H1 (cell line): Measurements from ENCODE around the gene POLR3G. TPM values are rescaled to one million over a fixed set of nuclear protein-coding genes. Genes with fewer than 3 reads are reported as not detected.

Source experiments
- CTCF ChIA-PET: fragments of 300-600 bp; sonication (Branson Sonifier 250); formaldehyde crosslinking; loops from one replicate; lab custom pipeline; 2021; ENCODE audit not compliant: partially characterized antibody; lab: Charles Lee
- POLR2A ChIA-PET: fragments of 300-600 bp; sonication (Branson Sonifier 250); formaldehyde crosslinking; loops from one replicate; lab custom pipeline; 2021; ENCODE audit warnings: inconsistent platforms; ENCODE audit not compliant: partially characterized antibody; lab: Charles Lee
- DNase-seq, 2 experiments: peaks; one replicate each; pipeline versions ENCODE4 v3.0.0 to v3.0.0-alpha.2; 2010 to 2022; ENCODE audit warnings: low spot score in 2 of 2, low read depth in 1 of 2, mixed read lengths in 1 of 2
- FAIRE-seq: peaks from 2 replicates; lab custom pipeline; 2011; peaks lifted over from hg19 to GRCh38; lab: Jason Lieb, UNC
- H2AFZ ChIP-seq: 2 replicates; pipeline ENCODE4 v1.8.1; 2012; ENCODE audit warnings: low read length, inconsistent platforms
- H2AK5ac ChIP-seq: 2 replicates; pipeline ENCODE4 v1.6.1; 2013; ENCODE audit warnings: low read depth, low read length
- H2BK120ac ChIP-seq: replicated peaks from 2 replicates; pipeline ENCODE3; 2013; ENCODE audit warnings: low read depth, low read length, inconsistent platforms
- H2BK12ac ChIP-seq: 2 replicates; pipeline ENCODE4 v1.6.1; 2013; ENCODE audit warnings: low read depth, low read length
- H2BK15ac ChIP-seq: 2 replicates; pipeline ENCODE4 v1.6.1; 2013; ENCODE audit warnings: low read length
- H2BK20ac ChIP-seq: 2 replicates; pipeline ENCODE4 v1.6.1; 2013; ENCODE audit warnings: low read length
- H2BK5ac ChIP-seq: 2 replicates; pipeline ENCODE4 v1.6.1; 2013; ENCODE audit warnings: low read depth, low read length
- H3K14ac ChIP-seq: 2 replicates; pipeline ENCODE4 v1.6.1; 2013; ENCODE audit warnings: inconsistent platforms; ENCODE audit not compliant: insufficient read length
- H3K18ac ChIP-seq: 2 replicates; pipeline ENCODE4 v1.6.1; 2013; ENCODE audit warnings: low read length; ENCODE audit errors: extremely low read depth
- H3K23ac ChIP-seq: 2 replicates; pipeline ENCODE4 v1.6.1; 2013; ENCODE audit warnings: inconsistent platforms; ENCODE audit not compliant: insufficient read length
- H3K23me2 ChIP-seq: 2 replicates; pipeline ENCODE4 v1.6.1; 2013; ENCODE audit warnings: low read depth, low read length
- H3K27ac ChIP-seq: 2 replicates; pipeline ENCODE4 v1.6.1; 2011; ENCODE audit warnings: low read depth, low read length, inconsistent platforms
- H3K27me3 ChIP-seq, 4 experiments: replicated peaks in 1 of 4; 1 replicate in 1 of 4; 2 replicates in 3 of 4; pipeline versions ENCODE4 v1.6.1 to v1.8.1; 2011 to 2013; ENCODE audit warnings: low read length in 3 of 4, mild to moderate bottlenecking in 3 of 4, inconsistent platforms in 2 of 4, mixed read lengths in 2 of 4, moderate library complexity in 1 of 4; ENCODE audit not compliant: control insufficient read depth in 3 of 4, insufficient read depth in 3 of 4; ENCODE audit errors: extremely low read depth in 1 of 4
- H3K36me3 ChIP-seq, 4 experiments: 2 replicates each; pipeline versions ENCODE4 v1.6.1 to v1.8.1; 2011 to 2013; ENCODE audit warnings: mild to moderate bottlenecking in 4 of 4, low read length in 3 of 4, moderate library complexity in 2 of 4, control low read depth in 1 of 4, inconsistent platforms in 1 of 4; ENCODE audit not compliant: insufficient read depth in 4 of 4, control insufficient read depth in 2 of 4
- H3K4ac ChIP-seq: replicated peaks from 2 replicates; pipeline ENCODE3; 2013; ENCODE audit warnings: low read length, low read depth, mixed read lengths, inconsistent platforms; ENCODE audit not compliant: insufficient read length
- H3K4me1 ChIP-seq, 4 experiments: replicated peaks in 1 of 4; 1 replicate in 1 of 4; 2 replicates in 3 of 4; pipeline versions ENCODE4 v1.6.1 to v1.8.1; 2011 to 2013; ENCODE audit warnings: low read length in 3 of 4, inconsistent platforms in 2 of 4, mixed read lengths in 1 of 4; ENCODE audit not compliant: insufficient read depth in 4 of 4, control insufficient read depth in 3 of 4
- H3K4me2 ChIP-seq, 2 experiments: 2 replicates each; pipeline versions ENCODE4 v1.6.1 to v1.8.1; 2011 to 2013; ENCODE audit warnings: low read depth in 2 of 2, low read length in 2 of 2, control low read depth in 1 of 2, inconsistent platforms in 1 of 2, mild to moderate bottlenecking in 1 of 2; ENCODE audit not compliant: insufficient read depth in 1 of 2
- H3K4me3 ChIP-seq, 4 experiments: fragments of 200-600, 300-600 bp in 1 of 4; sonication (generic), shearing (Covaris generic), sonication (Bioruptor Twin) in 1 of 4; 2 replicates each; pipeline versions ENCODE4 v1.5.1 to v1.8.1; 2011 to 2016; ENCODE audit warnings: low read length in 4 of 4, low read depth in 3 of 4, control low read depth in 2 of 4, inconsistent platforms in 2 of 4, mild to moderate bottlenecking in 2 of 4, mixed read lengths in 1 of 4, moderate library complexity in 1 of 4; ENCODE audit not compliant: insufficient read depth in 2 of 4; ENCODE audit errors: extremely low read depth in 1 of 4
- H3K56ac ChIP-seq: replicated peaks from 2 replicates; pipeline ENCODE3; 2013; ENCODE audit warnings: low read depth, mild to moderate bottlenecking, mixed read lengths, low read length, inconsistent platforms; ENCODE audit not compliant: insufficient read length
- H3K79me1 ChIP-seq: 2 replicates; pipeline ENCODE4 v1.6.1; 2013; ENCODE audit warnings: low read depth, low read length, control low read depth
- H3K79me2 ChIP-seq, 2 experiments: 2 replicates each; pipeline versions ENCODE4 v1.6.1 to v1.8.1; 2012 to 2013; ENCODE audit warnings: low read length in 2 of 2, mild to moderate bottlenecking in 2 of 2, inconsistent platforms in 1 of 2; ENCODE audit not compliant: insufficient read depth in 2 of 2, control insufficient read depth in 1 of 2
- H3K9ac ChIP-seq, 4 experiments: replicated peaks in 1 of 4; 1 replicate in 1 of 4; 2 replicates in 3 of 4; pipeline versions ENCODE4 v1.6.1 to v1.8.1; 2011 to 2013; ENCODE audit warnings: low read depth in 3 of 4, low read length in 3 of 4, control low read depth in 2 of 4, mild to moderate bottlenecking in 2 of 4, moderate library complexity in 2 of 4, inconsistent platforms in 1 of 4; ENCODE audit errors: extremely low read depth in 1 of 4
- H3K9me3 ChIP-seq, 2 experiments: 2 replicates each; pipeline versions ENCODE4 v1.6.1 to v1.8.1; 2012 to 2013; ENCODE audit warnings: mild to moderate bottlenecking in 2 of 2, moderate library complexity in 2 of 2, control low read depth in 1 of 2, inconsistent platforms in 1 of 2, low read depth in 1 of 2, low read length in 1 of 2, mixed read lengths in 1 of 2; ENCODE audit not compliant: insufficient read depth in 2 of 2
- H4K20me1 ChIP-seq, 2 experiments: replicated peaks in 1 of 2; 2 replicates each; pipeline versions ENCODE3 to v1.8.1; 2011 to 2013; ENCODE audit warnings: inconsistent platforms in 2 of 2, low read length in 2 of 2, mild to moderate bottlenecking in 1 of 2; ENCODE audit not compliant: insufficient read depth in 2 of 2, control insufficient read depth in 1 of 2
- H4K5ac ChIP-seq: 2 replicates; pipeline ENCODE4 v1.6.1; 2013; ENCODE audit warnings: low read length, low read depth, mixed read lengths, inconsistent platforms; ENCODE audit not compliant: insufficient read length
- H4K8ac ChIP-seq: 2 replicates; pipeline ENCODE4 v1.8.0; 2013; ENCODE audit warnings: mild to moderate bottlenecking, moderate library complexity, low read length, inconsistent platforms; ENCODE audit not compliant: insufficient read depth; ENCODE audit errors: extremely low read depth
- H4K91ac ChIP-seq: replicated peaks from 2 replicates; pipeline ENCODE3; 2013; ENCODE audit warnings: low read length, mixed read lengths, inconsistent platforms; ENCODE audit not compliant: insufficient read length
- ATF3 ChIP-seq: IDR thresholded peaks from 2 replicates; pipeline ENCODE4 v1.6.1; 2011; ENCODE audit warnings: low read depth, mild to moderate bottlenecking, low read length; ENCODE audit not compliant: insufficient read depth
- BCL11A ChIP-seq, 2 experiments: IDR thresholded peaks; one replicate each; pipeline ENCODE4 v1.6.1; 2011; ENCODE audit warnings: low read depth in 2 of 2, low read length in 2 of 2, mild to moderate bottlenecking in 2 of 2
- BRCA1 ChIP-seq: IDR thresholded peaks from 2 replicates; pipeline ENCODE4 v1.6.1; 2012; ENCODE audit warnings: low read depth, low read length, improper control_type of control experiment
- CHD2 ChIP-seq: IDR thresholded peaks from 2 replicates; pipeline ENCODE4 v1.6.1; 2012; ENCODE audit warnings: low read length, improper control_type of control experiment
- EGR1 ChIP-seq: IDR thresholded peaks from 2 replicates; pipeline ENCODE4 v1.6.1; 2011; ENCODE audit warnings: low read depth, low read length, borderline replicate concordance
- FOSL1 ChIP-seq: IDR thresholded peaks from 2 replicates; pipeline ENCODE4 v1.6.1; 2011; ENCODE audit warnings: mild to moderate bottlenecking, low read depth, low read length, moderate library complexity; ENCODE audit not compliant: insufficient read depth
- KDM4A ChIP-seq: IDR thresholded peaks from one replicate; pipeline ENCODE4 v1.7.1; 2012; ENCODE audit warnings: low read depth, mild to moderate bottlenecking, moderate library complexity, low read length, inconsistent platforms; ENCODE audit not compliant: severe bottlenecking
- POLR2A ChIP-seq, 2 experiments: IDR thresholded peaks; 1 replicate in 1 of 2; 2 replicates in 1 of 2; pipeline ENCODE4 v1.6.1; 2011; ENCODE audit warnings: low read depth in 2 of 2, low read length in 2 of 2, mild to moderate bottlenecking in 2 of 2; ENCODE audit errors: control extremely low read depth in 1 of 2
- TAF7 ChIP-seq: optimal IDR thresholded peaks from 2 replicates; pipeline ENCODE3; 2011; ENCODE audit warnings: low read depth, mild to moderate bottlenecking, inconsistent platforms, low read length, moderate library complexity, borderline replicate concordance
- TEAD4 ChIP-seq: IDR thresholded peaks from 2 replicates; pipeline ENCODE4 v1.6.1; 2012; ENCODE audit warnings: low read depth, low read length, inconsistent platforms, mixed read lengths
- USF2 ChIP-seq: IDR thresholded peaks from 2 replicates; pipeline ENCODE4 v1.6.1; 2011; ENCODE audit warnings: low read length, improper control_type of control experiment
- WGBS, 2 experiments: shearing (Covaris generic) in 1 of 2; methylation state at CpG; one replicate each; pipeline versions ENCODE4 v1.1.6 to v1.1.7; 2013 to 2015; ENCODE audit warnings: low lambda C conversion rate in 2 of 2, mixed read lengths in 2 of 2, inconsistent platforms in 1 of 2, low coverage in 1 of 2, missing lambda C conversion rate in 1 of 2; ENCODE audit not compliant: insufficient replicate concordance in 2 of 2, insufficient coverage in 1 of 2, insufficient read length in 1 of 2; ENCODE audit errors: extremely low coverage in 1 of 2, missing lambda C conversion rate in 1 of 2; 5-methylcytosine and 5-hydroxymethylcytosine counted together
- polyA plus RNA-seq, 7 experiments: library from polyadenylated mRNA; depleted of rRNA in 3 of 7; stranded (reverse) in 5 of 7; unstranded in 2 of 7; fragments of >200 nt in 5 of 7; fragments of 200-250 nt in 2 of 7; gene quantifications; 1 replicate in 5 of 7; 2 replicates in 1 of 7; 4 replicates in 1 of 7; pipeline versions ENCODE4 v1.2.1 to v1.2.3, GENCODE V29; 2011 to 2013; ENCODE audit warnings: missing spikeins in 2 of 7, mixed read lengths in 2 of 7
- total RNA-seq: library from RNA; stranded (reverse); fragmentation: NEBNext Ultra II Directional; extraction: Animal tissue kit (Norgen Biotek cat#: 25700); gene quantifications from 2 replicates; pipeline ENCODE4 v1.2.1, GENCODE V29; 2021

Gene POLR3G
- total and polyA plus RNA-seq, 2 of the 8 experiments (the other 6 are each of a cell fraction or from before 2014, with no cell fraction given) = 119 to 179 TPM

- Histone ChIP-seq H3K4me2 (peak overlapping the region; percentile 90 to 92), H3K4me3 (peak overlapping the region in 3 of 4 experiments; percentile 0 to 91 (median 14); a peak in 5 of 8 replicates), H4K8ac (no peak overlapping the region), H3K18ac (peak overlapping the region; percentile 40; the same call in 1 of the 2 replicates), H2AFZ (no peak overlapping the region), H3K36me3 (peaks cover 0 to 15% (median 5%) of the 10 kb centered on the region in 4 experiments; a peak in 3 of 8 replicates), H2BK20ac (no peak overlapping the region; the same call in 1 of the 2 replicates), H2BK15ac (no peak overlapping the region), H3K56ac (no peak overlapping the region), H3K79me1 (no peaks in the 10 kb centered on the region; the same call in 1 of the 2 replicates), H3K27ac (peak overlapping the region; percentile 63; the same call in 1 of the 2 replicates), H3K4ac (peak overlapping the region; percentile 55), H3K79me2 (peaks cover 9 to 70% of the 10 kb centered on the region in 2 experiments; a peak in 3 of 4 replicates), H3K23me2 (peaks cover 24% of the 10 kb centered on the region), H4K91ac (peak overlapping the region; percentile 9), H2BK12ac (no peak overlapping the region), H3K9ac (no peak overlapping the region; a peak in 2 of 7 replicates), H4K5ac (no peak overlapping the region), H2AK5ac (no peak overlapping the region), H3K27me3 (no peaks in the 10 kb centered on the region), H3K14ac (no peak overlapping the region), H3K9me3 (no peaks in the 10 kb centered on the region), H2BK120ac (peak overlapping the region; percentile 2), H3K23ac (no peak overlapping the region), H3K4me1 (peaks cover 5 to 26% (median 14%) of the 10 kb centered on the region in 4 experiments; a peak in 6 of 7 replicates), H2BK5ac (peak overlapping the region; percentile 10; the same call in 1 of the 2 replicates), H4K20me1 (no peaks in the 10 kb centered on the region)
- DNase-seq (no peak), FAIRE-seq (no peak)
- 57% methylated on average over 8 of the region's 8 CpGs; no CpG with 5 or more reads in 1 of the 2 experiments for WGBS, 2 experiments
- POLR2A ChIA-PET = interaction anchor here (0.7 to 2.6 kb wide), 7 partner anchors 9 to 418 kb away, joined by 3 to 10 read pairs (median 3); partner anchors contain the start of gene CETN3
- CTCF ChIA-PET = interaction anchor here (0.6 to 2.0 kb wide), 13 partner anchors 10 to 328 kb away, joined by 3 to 9 read pairs (median 3); partner anchors contain the start of gene LYSMD3
- TF ChIP-seq EGR1 (no peak), TAF7 (no peak), CHD2 (no peak), USF2 (no peak), ATF3 (no peak), FOSL1 (no peak), KDM4A (no peak), TEAD4 (no peak), BCL11A (IDR thresholded peaks at IDR 0.05; ENCODE audit: low read depth in 2 of 2, low read length in 2 of 2) (no peak), BRCA1 (no peak), POLR2A (IDR thresholded peaks at IDR 0.05; ENCODE audit: control extremely low read depth in 1 of 2, low read depth in 2 of 2, low read length in 2 of 2) (no peak)
These were observed 3.1 kb downstream of the POLR3G start for GRCh38 chr5:90477621-90478215.
